Activated CD4-positive, CD25-positive, alpha-beta regulatory T cell treated with anti-CD3 and anti-CD28 coated beads, Interleukin-2, amount 50 U/mL, for 24 hours (primary cell): Measurements from ENCODE around the gene WNT2.
"Not testable (repeated sequence)": the region's sequence is repeated elsewhere in the genome, so short reads cannot be mapped to it uniquely, and the experiment has no call there.

Experiments
- ATAC-seq, 2 donors: fragments of 150-1000 bp; cut with Tn5 transposase; one replicate each; pipeline ENCODE4 v1.10.0; 2021; ENCODE audit warnings: mild to moderate bottlenecking in 1 of 2, moderate library complexity in 1 of 2

The WNT2 gene

GRCh38 chr7:117302396-117302795 lies 20.5 kb downstream of the WNT2 start:
- no peak for ATAC-seq

DNA sequence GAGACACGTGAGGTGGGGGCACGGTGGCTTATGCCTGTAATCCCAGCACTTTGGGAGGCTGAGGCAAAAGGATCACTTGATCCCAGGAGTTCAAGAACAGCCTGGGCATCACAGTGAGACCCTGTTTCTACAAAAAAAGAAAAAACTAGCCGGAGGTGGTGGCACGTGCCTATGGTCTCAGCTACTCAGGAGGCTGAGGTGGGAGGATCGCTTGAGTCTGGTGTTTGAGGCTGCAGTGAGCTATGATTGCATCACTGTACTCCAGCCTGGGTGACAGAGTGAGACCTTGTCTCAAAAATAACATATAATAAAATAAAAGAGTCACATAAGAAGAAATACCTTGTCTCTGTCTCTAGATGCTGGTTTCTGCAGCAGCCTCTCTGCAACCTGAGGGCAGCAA lies 22.4 kb downstream of the WNT2 start:
- ATAC-seq, result not testable (repeated sequence)

DNA sequence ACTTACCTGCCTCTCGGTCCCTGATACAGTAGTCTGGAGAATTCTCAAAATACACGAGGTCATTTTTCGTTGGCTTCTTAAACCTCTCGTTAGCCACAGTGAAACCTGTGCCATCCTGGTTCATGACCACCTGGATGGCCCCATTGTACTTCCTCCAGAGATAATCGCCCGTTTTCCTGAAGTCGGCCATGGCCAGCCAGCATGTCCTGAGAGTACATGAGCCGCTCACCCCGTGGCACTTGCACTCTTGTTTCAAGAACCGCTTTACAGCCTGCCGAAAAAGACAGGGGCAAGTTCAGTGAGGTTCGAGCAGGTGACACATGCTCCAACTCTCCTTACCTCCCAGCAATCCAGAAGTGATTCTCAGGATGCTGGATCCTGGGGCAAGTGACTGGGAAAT lies 25.3 kb downstream of the WNT2 start:
- no peak for ATAC-seq

DNA sequence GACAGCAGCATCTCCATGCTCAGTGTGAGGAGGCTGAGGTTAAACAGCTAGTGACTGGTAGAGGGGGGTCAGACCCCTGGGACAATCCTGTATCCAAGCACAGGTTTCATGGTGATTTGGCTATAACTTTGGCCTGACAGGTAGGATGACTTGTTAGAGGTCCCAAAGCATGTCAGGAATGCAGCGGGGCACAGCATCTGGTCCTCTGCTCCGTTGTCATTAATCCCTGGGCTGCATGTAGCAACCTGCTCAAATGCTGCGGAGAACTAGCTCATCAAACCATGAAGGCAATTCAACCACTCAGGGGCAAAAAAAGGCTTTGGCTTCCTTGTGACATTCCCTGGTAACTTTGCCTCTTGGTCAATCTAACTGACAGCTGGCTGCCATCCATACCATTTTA lies 26.8 kb downstream of the WNT2 start:
- ATAC-seq, result peak in 1 of 2 donors; percentile 2

DNA sequence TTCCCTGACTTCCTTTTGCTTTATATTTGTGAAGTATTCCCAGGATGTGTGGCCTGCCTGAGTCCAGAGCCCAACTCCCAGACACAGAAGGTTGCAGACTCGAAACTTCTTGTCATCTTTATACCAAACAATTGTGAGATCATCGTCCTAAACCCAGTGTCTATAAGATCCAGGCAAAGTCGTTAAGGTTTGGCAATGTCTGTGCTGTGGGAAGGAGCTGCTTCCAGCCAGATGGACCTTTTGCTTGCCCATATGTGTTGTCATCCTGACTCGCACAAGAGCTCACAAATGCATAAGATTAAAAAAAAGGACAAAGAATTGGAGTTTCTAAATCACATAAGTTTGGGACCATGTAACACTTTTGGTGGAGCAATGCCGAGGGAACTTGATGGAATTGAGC lies 37.0 kb downstream of the WNT2 start:
- ATAC-seq, result no peak

DNA sequence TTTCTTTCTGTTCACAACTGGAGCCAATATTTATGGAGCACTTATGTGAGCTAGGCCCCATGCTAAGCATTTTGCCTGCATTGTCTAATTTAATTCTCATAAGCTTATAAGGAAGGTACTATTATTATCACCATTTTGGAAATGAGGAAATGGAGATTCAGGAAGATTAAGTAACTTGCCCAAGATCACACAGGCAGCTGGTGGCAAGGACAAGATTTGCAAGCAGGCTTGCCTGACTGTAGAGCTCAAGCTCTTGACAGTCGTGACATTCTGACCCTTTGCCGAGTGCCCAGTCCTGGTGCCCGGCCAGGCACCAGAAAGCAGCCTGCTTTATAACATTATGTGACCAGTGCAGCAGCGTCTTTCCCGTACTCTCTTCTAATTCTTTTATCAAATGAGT lies 38.2 kb downstream of the WNT2 start:
- no peak for ATAC-seq

DNA sequence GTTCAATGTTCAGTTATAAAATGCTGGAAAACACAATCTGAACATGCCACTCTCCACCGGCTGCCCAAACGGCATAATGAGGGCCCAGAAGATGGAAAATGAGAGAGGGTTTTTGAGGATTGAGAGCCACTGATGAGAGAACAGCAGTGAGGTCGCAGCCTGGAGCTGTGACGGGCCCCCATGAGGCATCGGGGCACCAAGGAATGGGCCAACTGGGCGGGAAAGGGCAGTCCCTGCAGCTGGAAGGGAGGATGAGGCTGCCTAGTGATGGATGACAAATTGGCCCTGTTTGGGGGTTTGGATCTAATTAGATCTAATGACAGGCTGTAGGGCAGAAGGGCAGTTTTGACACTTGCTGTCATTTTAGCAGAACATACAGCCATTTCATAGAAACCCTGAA lies 39.1 kb downstream of the WNT2 start:
- no peak for ATAC-seq

- no peak for ATAC-seq
Measured at GRCh38 chr7:117283371-117283770, 39.5 kb downstream of the WNT2 start.

- ATAC-seq, result no peak
Measured at GRCh38 chr7:117282239-117282812, 40.5 kb downstream of the WNT2 start.

DNA sequence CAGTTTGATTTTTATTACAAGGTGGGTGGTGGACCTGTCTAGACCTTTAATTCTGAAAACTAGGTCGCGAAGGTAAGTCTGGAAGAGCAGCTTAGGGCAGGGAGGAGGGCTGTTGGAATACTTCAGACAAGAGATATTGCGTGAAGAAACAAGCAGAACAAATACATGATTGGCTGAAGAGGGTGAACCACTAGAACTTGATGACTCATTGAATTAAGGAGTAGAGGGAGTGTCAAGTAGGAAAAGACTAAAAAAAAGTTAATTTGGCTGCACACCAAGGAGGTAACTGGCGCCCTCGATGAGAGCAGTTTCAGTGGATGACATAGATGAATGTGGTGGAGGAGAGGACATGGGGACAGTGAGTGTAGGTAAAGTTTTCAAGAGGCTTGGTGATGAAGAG lies 41.3 kb downstream of the WNT2 start:
- ATAC-seq, result no peak

GRCh38 chr7:117279931-117280557 lies 42.8 kb downstream of the WNT2 start:
- no peak for ATAC-seq

DNA sequence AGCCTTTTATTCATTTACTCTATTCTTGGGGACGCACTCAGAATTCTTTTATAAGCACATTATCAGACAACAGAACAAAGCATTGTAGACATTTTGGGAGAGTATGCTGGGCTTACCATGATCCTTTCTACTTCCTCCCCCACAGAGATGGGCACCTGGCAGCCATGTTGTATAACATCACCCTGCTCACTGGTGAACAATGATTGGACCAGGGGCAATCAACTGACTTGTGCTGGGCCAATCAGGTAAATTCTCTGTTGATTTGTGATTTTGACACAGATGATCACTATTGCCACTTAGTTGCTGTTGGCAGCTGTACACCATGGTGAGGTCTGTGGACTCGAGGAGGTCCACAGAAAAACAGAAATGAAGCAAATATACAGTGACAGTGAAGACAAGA lies 43.7 kb downstream of the WNT2 start:
- no peak for ATAC-seq

- no peak for ATAC-seq
Measured at GRCh38 chr7:117278040-117278439, 44.8 kb downstream of the WNT2 start.

- no peak for ATAC-seq
Measured at GRCh38 chr7:117277576-117277975, 45.3 kb downstream of the WNT2 start.

GRCh38 chr7:117274951-117275350 lies 47.9 kb downstream of the WNT2 start:
- no peak for ATAC-seq

- no peak for ATAC-seq
Measured at GRCh38 chr7:117273814-117274225, 49.0 kb downstream of the WNT2 start.

GRCh38 chr7:117273325-117273724 lies 49.5 kb downstream of the WNT2 start:
- ATAC-seq, result no peak

DNA sequence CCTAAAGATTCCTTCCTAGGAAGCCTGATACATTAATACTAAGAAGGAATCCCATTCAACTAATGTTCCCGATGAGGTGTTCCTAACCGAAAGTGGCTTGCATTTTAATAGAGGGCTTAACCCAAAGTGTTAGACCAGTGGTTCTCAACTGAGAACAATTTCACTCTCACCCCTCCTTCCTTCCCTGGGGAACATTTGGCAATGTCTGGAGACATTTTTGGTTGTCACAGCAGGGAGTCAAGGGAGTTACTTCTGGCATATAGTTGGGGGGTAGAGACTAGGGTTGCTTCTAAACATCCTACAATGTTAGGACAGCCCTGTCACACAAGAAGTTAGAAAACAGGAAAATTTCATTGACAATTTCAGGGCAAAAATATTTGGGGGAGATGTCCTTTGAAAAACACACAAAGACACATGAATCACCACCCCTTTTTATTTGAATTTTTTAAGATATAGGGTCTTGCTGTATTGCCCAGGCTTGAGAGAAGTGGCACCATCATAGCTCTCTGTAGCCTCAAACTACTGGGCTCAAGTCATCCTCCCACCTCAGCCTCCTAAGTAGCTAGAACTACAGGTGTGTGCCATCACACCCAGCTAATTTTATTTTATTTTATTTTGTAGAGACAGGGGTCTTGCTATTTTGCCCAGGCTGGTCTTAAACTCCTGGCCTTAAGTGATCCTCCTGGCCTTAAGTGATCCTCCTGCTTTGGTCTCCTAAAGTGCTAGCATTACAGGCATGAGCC lies 50.7 kb downstream of the WNT2 start:
- ATAC-seq, result no peak

- ATAC-seq, result no peak
Measured at GRCh38 chr7:117271566-117271965, 51.3 kb downstream of the WNT2 start.

GRCh38 chr7:117270371-117270770 lies 52.5 kb downstream of the WNT2 start:
- ATAC-seq, result no peak

DNA sequence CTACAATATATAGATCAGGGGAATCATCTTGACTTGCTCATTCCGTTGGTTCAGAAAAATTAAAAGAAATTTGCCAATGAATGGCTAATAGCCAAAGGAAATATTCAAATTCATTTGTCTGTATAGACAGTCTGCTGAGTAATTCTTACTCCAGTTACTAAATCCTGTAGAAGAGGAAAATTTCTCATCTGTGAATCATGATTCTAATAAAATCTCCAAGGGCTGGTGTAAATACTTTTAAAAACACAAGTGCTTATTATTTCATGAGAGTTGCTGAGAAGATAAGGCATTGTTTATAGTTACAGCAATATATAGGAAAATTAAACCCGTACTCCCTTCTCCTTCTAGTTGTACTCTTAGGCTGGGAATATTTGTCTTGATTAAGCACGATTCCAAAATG lies 53.0 kb downstream of the WNT2 start:
- no peak for ATAC-seq

- peak; percentile 67 to 68 for ATAC-seq
Measured at GRCh38 chr7:117269417-117269816, 53.4 kb downstream of the WNT2 start.

DNA sequence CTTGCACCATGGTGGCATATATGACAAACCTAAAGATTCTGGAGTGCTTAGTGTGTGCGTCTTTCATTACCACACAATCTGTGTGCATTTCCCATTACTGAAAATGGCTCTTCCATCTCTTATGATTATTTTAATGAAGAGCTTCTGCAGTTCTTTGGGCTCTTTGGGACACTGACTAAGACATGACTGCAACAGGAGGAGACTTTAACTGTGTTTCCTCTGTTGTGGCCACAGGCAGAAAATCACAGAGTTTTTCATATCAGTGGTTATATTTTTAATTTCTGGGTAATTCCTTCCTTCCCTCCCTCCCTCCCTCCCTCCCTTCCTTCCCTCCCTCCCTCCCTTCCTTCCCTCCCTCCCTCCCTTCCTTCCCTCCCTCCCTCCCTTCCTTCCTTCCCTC lies 58.1 kb downstream of the WNT2 start:
- ATAC-seq, result no peak

GRCh38 chr7:117262546-117262945 lies 60.3 kb downstream of the WNT2 start:
- no peak for ATAC-seq
